ENCODE results near the gene CATSPERB.

- TF ChIP-seq CTCF (IDR thresholded peaks at IDR 0.05), result no peak
- TF ChIP-seq POLR2A (IDR thresholded peaks at IDR 0.05), result no peak
Measured at GRCh38 chr14:91585856-91586255, 146.0 kb downstream of the CATSPERB start.

Measured in uterus (tissue), 2 donors.